GM12865 (cell line): ENCODE data around the gene GAPVD1.

ENCODE experiments used
- DNase-seq: peaks from one replicate; pipeline ENCODE4 v3.0.0; 2010; ENCODE audit warnings: low read depth
- H3K4me3 ChIP-seq: 2 replicates; pipeline ENCODE4 v1.5.1; 2011; ENCODE audit warnings: mild to moderate bottlenecking, low read depth, low read length, control low read depth
- CTCF ChIP-seq: IDR thresholded peaks from 2 replicates; pipeline ENCODE4 v1.5.1; 2011; ENCODE audit warnings: low read length, control low read depth, low read depth, inconsistent platforms; ENCODE audit not compliant: insufficient read depth; ENCODE audit errors: missing control alignments

Gene GAPVD1

GRCh38 chr9:125374443-125375309 is 113.0 kb downstream of the GAPVD1 start:
- peak; percentile 74 for TF ChIP-seq CTCF
- DNase-seq = peak; percentile 81
- peak overlapping the region; percentile 33 for H3K4me3 ChIP-seq

GRCh38 chr9:125375820-125376219 is 114.2 kb downstream of the GAPVD1 start:
- DNase-seq = no peak
- no peak overlapping the region for H3K4me3 ChIP-seq
- TF ChIP-seq CTCF = no peak

GRCh38 chr9:125376261-125377226 is 114.9 kb downstream of the GAPVD1 start:
- H3K4me3 ChIP-seq = no peak overlapping the region
- no peak for DNase-seq
- TF ChIP-seq CTCF = no peak

GRCh38 chr9:125377584-125378250 is 116.1 kb downstream of the GAPVD1 start:
- no peak for DNase-seq
- no peak overlapping the region for H3K4me3 ChIP-seq
- no peak for TF ChIP-seq CTCF

- TF ChIP-seq CTCF = no peak
- no peak for DNase-seq
- no peak overlapping the region for H3K4me3 ChIP-seq
These were observed 117.2 kb downstream of the GAPVD1 start for GRCh38 chr9:125378778-125379177.

- DNase-seq = no peak
- TF ChIP-seq CTCF = no peak
- no peak overlapping the region for H3K4me3 ChIP-seq
These were observed 117.6 kb downstream of the GAPVD1 start for GRCh38 chr9:125379208-125379607.
